Ishikawa (cell line): ENCODE data around the gene SRGAP1.

Experiments
- CEBPB ChIP-seq: IDR thresholded peaks from 2 replicates; pipeline ENCODE4 v1.6.1; 2012
- CREB1 ChIP-seq: IDR thresholded peaks from 2 replicates; pipeline ENCODE4 v1.6.1; 2012; ENCODE audit warnings: low read depth
- EGR1 ChIP-seq: IDR thresholded peaks from 2 replicates; pipeline ENCODE4 v1.6.1; 2012
- EP300 ChIP-seq: IDR thresholded peaks from 2 replicates; pipeline ENCODE4 v1.6.1; 2012; ENCODE audit warnings: borderline replicate concordance
- FOXM1 ChIP-seq: IDR thresholded peaks from 2 replicates; pipeline ENCODE4 v1.6.1; 2012; ENCODE audit warnings: low read depth, borderline replicate concordance
- NFIC ChIP-seq: IDR thresholded peaks from 2 replicates; pipeline ENCODE4 v1.6.1; 2012
- RAD21 ChIP-seq: IDR thresholded peaks from 2 replicates; pipeline ENCODE4 v1.6.1; 2012; ENCODE audit warnings: low read depth
- TAF1 ChIP-seq: IDR thresholded peaks from 2 replicates; pipeline ENCODE4 v1.6.1; 2012; ENCODE audit warnings: low read depth, mild to moderate bottlenecking
- TCF12 ChIP-seq: IDR thresholded peaks from 2 replicates; pipeline ENCODE4 v1.6.1; 2012; ENCODE audit warnings: low read depth
- TEAD4 ChIP-seq: IDR thresholded peaks from 2 replicates; pipeline ENCODE4 v1.6.1; 2012
- YY1 ChIP-seq: IDR thresholded peaks from 2 replicates; pipeline ENCODE4 v1.6.1; 2012; ENCODE audit warnings: low read depth
- ZBTB7A ChIP-seq: IDR thresholded peaks from 2 replicates; pipeline ENCODE4 v1.6.1; 2012; ENCODE audit warnings: low read depth
- TF ChIP-seq, protein P1 (sequence below): IDR thresholded peaks from 2 replicates; pipeline ENCODE4 v1.6.1; 2012; ENCODE audit warnings: low read depth, mild to moderate bottlenecking
- TF ChIP-seq, protein P2 (sequence below): IDR thresholded peaks from 2 replicates; pipeline ENCODE4 v1.6.1; 2012
- TF ChIP-seq, protein P3 (sequence below): IDR thresholded peaks from 2 replicates; pipeline ENCODE4 v1.6.1; 2012

SRGAP1 gene

DNA sequence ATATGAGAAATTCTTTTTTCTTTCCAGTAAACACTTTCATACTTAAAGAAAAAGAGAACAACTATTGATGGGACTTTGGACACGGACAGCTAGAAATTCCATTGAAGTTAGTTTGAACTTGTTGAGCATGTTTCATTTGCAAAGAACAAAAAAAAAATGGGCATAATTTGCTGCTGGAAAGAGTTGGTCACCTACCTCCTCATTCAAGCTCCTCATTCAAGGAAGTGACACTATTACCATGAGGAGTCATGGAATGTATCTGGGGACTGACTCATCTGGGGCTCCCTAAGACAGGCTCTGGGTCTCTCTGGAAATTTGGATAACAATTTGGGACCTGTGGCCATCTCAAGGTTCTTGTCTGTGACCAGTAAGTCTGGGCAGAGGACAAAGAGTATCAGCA, 327.2 kb downstream of the SRGAP1 start:
- TF ChIP-seq EGR1 (no peak), CEBPB (no peak), RAD21 (no peak), NFIC (no peak), YY1 (no peak), EP300 (peak; percentile 64; the same call in 1 of the 2 replicates), TAF1 (no peak), FOXM1 (peak; percentile 41; the same call in 1 of the 2 replicates), ZBTB7A (no peak), CREB1 (no peak), TCF12 (no peak), TEAD4 (peak; percentile 9; the same call in 1 of the 2 replicates)
- TF ChIP-seq, protein P1, sequence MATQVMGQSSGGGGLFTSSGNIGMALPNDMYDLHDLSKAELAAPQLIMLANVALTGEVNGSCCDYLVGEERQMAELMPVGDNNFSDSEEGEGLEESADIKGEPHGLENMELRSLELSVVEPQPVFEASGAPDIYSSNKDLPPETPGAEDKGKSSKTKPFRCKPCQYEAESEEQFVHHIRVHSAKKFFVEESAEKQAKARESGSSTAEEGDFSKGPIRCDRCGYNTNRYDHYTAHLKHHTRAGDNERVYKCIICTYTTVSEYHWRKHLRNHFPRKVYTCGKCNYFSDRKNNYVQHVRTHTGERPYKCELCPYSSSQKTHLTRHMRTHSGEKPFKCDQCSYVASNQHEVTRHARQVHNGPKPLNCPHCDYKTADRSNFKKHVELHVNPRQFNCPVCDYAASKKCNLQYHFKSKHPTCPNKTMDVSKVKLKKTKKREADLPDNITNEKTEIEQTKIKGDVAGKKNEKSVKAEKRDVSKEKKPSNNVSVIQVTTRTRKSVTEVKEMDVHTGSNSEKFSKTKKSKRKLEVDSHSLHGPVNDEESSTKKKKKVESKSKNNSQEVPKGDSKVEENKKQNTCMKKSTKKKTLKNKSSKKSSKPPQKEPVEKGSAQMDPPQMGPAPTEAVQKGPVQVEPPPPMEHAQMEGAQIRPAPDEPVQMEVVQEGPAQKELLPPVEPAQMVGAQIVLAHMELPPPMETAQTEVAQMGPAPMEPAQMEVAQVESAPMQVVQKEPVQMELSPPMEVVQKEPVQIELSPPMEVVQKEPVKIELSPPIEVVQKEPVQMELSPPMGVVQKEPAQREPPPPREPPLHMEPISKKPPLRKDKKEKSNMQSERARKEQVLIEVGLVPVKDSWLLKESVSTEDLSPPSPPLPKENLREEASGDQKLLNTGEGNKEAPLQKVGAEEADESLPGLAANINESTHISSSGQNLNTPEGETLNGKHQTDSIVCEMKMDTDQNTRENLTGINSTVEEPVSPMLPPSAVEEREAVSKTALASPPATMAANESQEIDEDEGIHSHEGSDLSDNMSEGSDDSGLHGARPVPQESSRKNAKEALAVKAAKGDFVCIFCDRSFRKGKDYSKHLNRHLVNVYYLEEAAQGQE = no peak
- TF ChIP-seq, protein P2, sequence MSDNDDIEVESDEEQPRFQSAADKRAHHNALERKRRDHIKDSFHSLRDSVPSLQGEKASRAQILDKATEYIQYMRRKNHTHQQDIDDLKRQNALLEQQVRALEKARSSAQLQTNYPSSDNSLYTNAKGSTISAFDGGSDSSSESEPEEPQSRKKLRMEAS = no peak
- TF ChIP-seq, protein P3, sequence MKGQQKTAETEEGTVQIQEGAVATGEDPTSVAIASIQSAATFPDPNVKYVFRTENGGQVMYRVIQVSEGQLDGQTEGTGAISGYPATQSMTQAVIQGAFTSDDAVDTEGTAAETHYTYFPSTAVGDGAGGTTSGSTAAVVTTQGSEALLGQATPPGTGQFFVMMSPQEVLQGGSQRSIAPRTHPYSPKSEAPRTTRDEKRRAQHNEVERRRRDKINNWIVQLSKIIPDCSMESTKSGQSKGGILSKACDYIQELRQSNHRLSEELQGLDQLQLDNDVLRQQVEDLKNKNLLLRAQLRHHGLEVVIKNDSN = no peak

DNA sequence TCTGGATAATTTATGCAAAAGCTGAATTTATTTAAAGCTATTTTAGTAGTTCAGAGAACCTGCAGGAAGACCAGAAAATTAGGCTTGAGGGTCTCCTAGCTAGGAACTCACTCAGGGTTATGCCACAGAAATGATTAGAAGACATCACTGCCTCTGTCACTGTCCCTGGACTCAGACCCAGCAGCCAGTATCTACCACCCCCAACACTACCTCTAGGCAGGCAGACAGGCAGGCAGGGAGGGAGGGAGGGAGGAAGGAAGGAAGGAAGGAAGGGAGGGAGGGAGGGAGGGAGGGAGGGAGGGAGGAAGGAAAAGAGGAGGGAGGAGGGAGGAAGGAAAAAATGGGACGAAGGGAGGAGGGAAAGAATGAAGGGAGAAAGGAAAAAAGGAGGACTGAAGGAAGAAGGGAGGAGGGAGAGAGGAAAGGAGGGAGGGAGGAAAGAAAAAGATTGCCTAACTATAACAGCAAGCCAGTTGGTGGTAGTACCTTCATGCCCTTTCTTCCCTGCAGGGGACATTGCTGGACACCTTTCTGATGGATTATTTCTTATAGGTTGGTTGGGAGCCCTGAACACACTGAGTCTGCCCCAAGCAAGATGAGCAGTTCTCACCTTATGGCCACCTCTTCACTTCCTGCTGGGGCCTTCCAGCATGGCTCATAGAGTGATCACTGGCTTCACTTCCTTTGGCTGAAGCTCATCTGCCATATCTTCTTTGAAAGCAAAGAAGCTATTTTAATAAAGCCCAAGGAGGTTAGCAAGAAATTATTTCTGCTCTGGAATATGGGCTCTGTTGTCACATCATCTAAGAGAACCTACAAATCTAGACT, 327.9 kb downstream of the SRGAP1 start:
- TF ChIP-seq, protein P3 = no peak
- TF ChIP-seq YY1 (no peak), EP300 (no peak), TAF1 (no peak), ZBTB7A (no peak), RAD21 (no peak), NFIC (no peak), TCF12 (no peak), CREB1 (no peak)

DNA sequence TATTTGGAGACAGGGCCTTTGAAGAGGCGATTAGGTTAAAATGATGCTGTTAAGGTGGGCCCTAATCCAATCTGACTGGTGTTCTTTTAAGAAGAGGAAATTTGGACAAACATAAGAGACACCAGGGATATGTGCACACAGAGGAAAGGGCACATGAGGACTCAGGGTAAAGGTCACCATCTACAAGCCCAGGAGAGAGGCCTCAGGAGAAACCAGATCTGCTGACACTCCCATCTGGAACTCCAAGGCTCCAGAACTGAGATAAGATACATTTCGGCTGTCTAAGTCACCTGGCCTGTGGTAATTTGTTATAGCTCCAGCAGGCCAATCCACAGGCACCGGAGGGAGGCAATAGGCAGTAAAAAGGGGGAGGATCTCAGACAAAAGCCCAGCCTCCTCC, 329.0 kb downstream of the SRGAP1 start:
- TF ChIP-seq, protein P3 = no peak
- TF ChIP-seq RAD21 = no peak
- no peak for TF ChIP-seq EGR1
- no peak for TF ChIP-seq TCF12

DNA sequence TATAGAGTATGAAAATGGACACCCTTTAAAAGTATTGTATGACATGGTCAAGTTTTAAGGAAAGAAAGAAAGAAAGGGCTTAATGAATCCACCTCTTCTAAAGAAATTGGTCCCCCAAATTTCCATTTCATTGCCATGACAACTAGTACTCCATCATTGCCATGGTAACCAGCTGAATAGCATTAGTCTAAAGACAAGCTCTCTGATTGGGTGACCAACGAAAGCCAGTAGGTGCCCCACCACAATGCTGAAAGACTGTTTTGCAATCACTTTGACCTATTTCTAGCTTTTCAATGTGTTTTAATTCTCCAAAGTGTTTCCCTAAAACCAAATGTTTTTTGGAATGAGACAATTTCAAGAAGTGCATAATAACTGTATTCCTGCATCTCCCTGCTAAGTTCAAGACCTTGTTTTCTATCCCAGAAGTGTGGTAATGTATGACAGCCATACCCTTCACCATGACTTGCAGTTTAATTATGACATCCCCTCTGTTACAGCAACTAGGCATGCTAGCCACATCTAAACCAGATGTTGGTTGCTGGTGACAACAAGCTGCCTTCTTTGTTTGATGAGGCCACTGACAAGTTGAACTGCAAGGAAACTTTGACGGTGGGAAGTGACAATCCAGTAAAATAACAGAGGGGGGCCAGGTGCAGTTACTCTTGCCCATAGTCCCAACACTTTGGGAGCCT, 330.9 kb downstream of the SRGAP1 start:
- TF ChIP-seq, protein P2 = no peak

DNA sequence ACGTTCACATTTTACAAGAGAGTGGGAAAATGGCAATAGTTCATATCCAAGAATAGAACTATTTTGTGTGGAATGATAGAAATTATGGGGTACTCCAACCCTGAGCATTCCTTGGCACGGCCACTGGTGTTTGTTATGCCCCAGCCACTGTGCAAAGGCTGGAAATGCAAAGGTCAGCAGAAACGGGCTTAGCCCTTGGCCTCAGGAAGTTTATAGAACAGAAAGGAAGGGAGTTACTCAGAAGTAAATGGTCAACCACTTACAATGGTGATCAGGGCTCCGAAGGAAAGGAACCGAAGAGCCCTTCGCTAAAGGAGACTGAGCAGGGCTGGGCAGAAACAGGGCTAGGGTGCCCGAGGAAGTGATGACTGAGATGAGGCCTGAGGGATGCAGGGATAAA, 332.5 kb downstream of the SRGAP1 start:
- no peak for TF ChIP-seq YY1
- TF ChIP-seq, protein P2 = no peak
- no peak for TF ChIP-seq ZBTB7A
- TF ChIP-seq NFIC = no peak
- TF ChIP-seq, protein P1 = no peak
- TF ChIP-seq TAF1 = no peak
- no peak for TF ChIP-seq TEAD4
- TF ChIP-seq TCF12 = no peak
- no peak for TF ChIP-seq EP300
- TF ChIP-seq CEBPB = no peak

DNA sequence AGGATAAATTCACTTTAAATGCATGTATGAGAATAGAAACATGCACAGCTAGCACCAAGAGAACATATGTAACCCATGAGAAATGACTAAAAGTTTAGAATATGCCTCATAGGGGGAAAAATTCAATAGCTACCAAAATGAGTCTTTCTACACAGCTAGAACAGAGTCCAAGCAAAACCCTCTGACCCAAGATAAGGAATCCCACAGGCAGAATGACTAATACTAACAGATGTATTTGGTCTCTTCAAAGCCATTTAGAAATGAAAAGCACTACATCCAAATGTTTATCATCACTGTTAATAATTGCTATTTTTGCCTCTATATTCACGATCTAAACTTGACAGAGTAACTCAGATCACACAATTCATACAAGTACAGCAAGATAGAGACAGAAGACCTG, 333.6 kb downstream of the SRGAP1 start:
- no peak for TF ChIP-seq EP300
- no peak for TF ChIP-seq NFIC
- TF ChIP-seq RAD21 = no peak
- TF ChIP-seq FOXM1 = no peak
- TF ChIP-seq, protein P3 = no peak
- TF ChIP-seq, protein P1 = no peak
- no peak for TF ChIP-seq ZBTB7A
- no peak for TF ChIP-seq CEBPB
- no peak for TF ChIP-seq TEAD4
- no peak for TF ChIP-seq EGR1
